Liver (tissue), 9 donors: ENCODE measurements around the gene MIPEP. TPM values are rescaled to one million over a fixed set of nuclear protein-coding genes. Genes with fewer than 3 reads are reported as not detected.

Experiments
- DNase-seq: peaks from one replicate; pipeline ENCODE4 v3.0.0-alpha.2; 2017; ENCODE audit warnings: low spot score
- H3K27ac ChIP-seq, 2 donors: one replicate each; pipeline ENCODE4 v1.7.0; 2013; ENCODE audit warnings: inconsistent platforms in 2 of 2, low read length in 2 of 2, control low read depth in 1 of 2, low read depth in 1 of 2, mild to moderate bottlenecking in 1 of 2
- H3K27me3 ChIP-seq, 4 donors: one replicate each; pipeline versions ENCODE4 v1.6.1 to v1.7.0; 2013; ENCODE audit warnings: low read length in 3 of 4, inconsistent platforms in 1 of 4, mild to moderate bottlenecking in 1 of 4, moderate library complexity in 1 of 4; ENCODE audit not compliant: control insufficient read depth in 4 of 4, insufficient read depth in 4 of 4
- H3K36me3 ChIP-seq, 4 donors: one replicate each; pipeline versions ENCODE4 v1.6.1 to v1.7.0; 2013; ENCODE audit warnings: low read length in 3 of 4, mild to moderate bottlenecking in 3 of 4, low read depth in 1 of 4, moderate library complexity in 1 of 4; ENCODE audit not compliant: control insufficient read depth in 4 of 4, insufficient read depth in 3 of 4
- H3K4me1 ChIP-seq, 4 donors: one replicate each; pipeline versions ENCODE4 v1.6.1 to v1.7.0; 2013; ENCODE audit warnings: low read length in 3 of 4, mild to moderate bottlenecking in 3 of 4, moderate library complexity in 1 of 4; ENCODE audit not compliant: control insufficient read depth in 4 of 4, insufficient read depth in 4 of 4
- H3K4me3 ChIP-seq, 3 donors: one replicate each; pipeline versions ENCODE4 v1.6.1 to v1.7.0; 2013; ENCODE audit warnings: low read length in 3 of 3, control low read depth in 1 of 3, low read depth in 1 of 3, mild to moderate bottlenecking in 1 of 3
- H3K9ac ChIP-seq, 2 donors: one replicate each; pipeline ENCODE4 v1.7.0; 2013; ENCODE audit warnings: low read length in 2 of 2, mild to moderate bottlenecking in 2 of 2, moderate library complexity in 2 of 2, control low read depth in 1 of 2, low read depth in 1 of 2
- H3K9me3 ChIP-seq, 4 donors: one replicate each; pipeline versions ENCODE4 v1.6.1 to v1.7.0; 2013; ENCODE audit warnings: low read length in 3 of 4; ENCODE audit not compliant: control insufficient read depth in 4 of 4
- ATF3 ChIP-seq: IDR thresholded peaks from 2 replicates; pipeline ENCODE4 v1.6.1; 2016; ENCODE audit warnings: antibody characterized with exemption
- CTCF ChIP-seq: fragments of 150-350 bp; IDR thresholded peaks from 2 replicates; pipeline ENCODE4 v1.5.1; 2017; ENCODE audit warnings: improper control_type of control experiment, low read depth, low read length; ENCODE audit not compliant: missing input control
- EGR1 ChIP-seq, 2 donors: IDR thresholded peaks; 2 replicates each; pipeline ENCODE4 v1.6.1; 2016 to 2018; ENCODE audit warnings: antibody characterized with exemption in 2 of 2, low read depth in 2 of 2
- FOXA1 ChIP-seq: IDR thresholded peaks from 2 replicates; pipeline ENCODE4 v1.6.1; 2016; ENCODE audit warnings: antibody characterized with exemption
- FOXA2 ChIP-seq: IDR thresholded peaks from 2 replicates; pipeline ENCODE4 v1.6.1; 2016; ENCODE audit warnings: antibody characterized with exemption
- GABPA ChIP-seq, 2 donors: IDR thresholded peaks in 1 of 2; conservative IDR thresholded peaks in 1 of 2; 2 replicates each; pipeline ENCODE4 v1.6.1; 2016; ENCODE audit warnings: antibody characterized with exemption in 2 of 2, mild to moderate bottlenecking in 1 of 2, moderate library complexity in 1 of 2
- HNF4G ChIP-seq: IDR thresholded peaks from 2 replicates; pipeline ENCODE4 v1.6.1; 2016; ENCODE audit warnings: antibody characterized with exemption
- JUND ChIP-seq, 2 donors: IDR thresholded peaks; 2 replicates each; pipeline ENCODE4 v1.6.1; 2016; ENCODE audit warnings: antibody characterized with exemption in 2 of 2
- MAX ChIP-seq: IDR thresholded peaks from 2 replicates; pipeline ENCODE4 v1.6.1; 2016; ENCODE audit warnings: antibody characterized with exemption
- NR2F2 ChIP-seq: IDR thresholded peaks from 2 replicates; pipeline ENCODE4 v1.6.1; 2016; ENCODE audit warnings: antibody characterized with exemption
- RAD21 ChIP-seq, 2 donors: IDR thresholded peaks; 2 replicates each; pipeline ENCODE4 v1.6.1; 2016; ENCODE audit warnings: antibody characterized with exemption in 2 of 2, mild to moderate bottlenecking in 2 of 2
- REST ChIP-seq: IDR thresholded peaks from 2 replicates; pipeline ENCODE4 v1.6.1; 2016; ENCODE audit warnings: antibody characterized with exemption, mild to moderate bottlenecking
- RXRA ChIP-seq, 2 donors: IDR thresholded peaks; 2 replicates each; pipeline ENCODE4 v1.6.1; 2017 to 2018; ENCODE audit warnings: antibody characterized with exemption in 2 of 2, mild to moderate bottlenecking in 1 of 2
- SP1 ChIP-seq: IDR thresholded peaks from 2 replicates; pipeline ENCODE4 v1.6.1; 2018; ENCODE audit warnings: antibody characterized with exemption, mild to moderate bottlenecking
- TAF1 ChIP-seq: conservative IDR thresholded peaks from 2 replicates; pipeline ENCODE4 v1.6.1; 2016; ENCODE audit warnings: antibody characterized with exemption, mild to moderate bottlenecking
- YY1 ChIP-seq: IDR thresholded peaks from 2 replicates; pipeline ENCODE4 v1.6.1; 2016; ENCODE audit warnings: antibody characterized with exemption, mild to moderate bottlenecking
- WGBS: extraction: QIAGEN DNeasy Blood & Tissue Kit; methylation state at CpG from one replicate; pipeline ENCODE4 v1.1.7; 2013; 5-methylcytosine and 5-hydroxymethylcytosine counted together
- polyA plus RNA-seq, 2 donors: library from polyadenylated mRNA; stranded (reverse) in 1 of 2; unstranded in 1 of 2; fragments of 200-250 nt in 1 of 2; fragments of >200 nt in 1 of 2; fragmentation: Nextera tagmentation in 1 of 2; extraction: Ambion mirVana in 1 of 2; gene quantifications; one replicate each; pipeline versions ENCODE4 v1.2.1 to v1.2.3, GENCODE V29; 2013 to 2015
- total RNA-seq, 2 donors: library from RNA; depleted of rRNA; stranded (reverse); fragments of >200 nt; gene quantifications; one replicate each; pipeline ENCODE4 v1.2.3, GENCODE V29; 2014
- donor health status: healthy.
- donor health status: healthy.
- donor health status: healthy.
- donor health status: healthy.
- donor health status: healthy.

The MIPEP gene
- total and polyA plus RNA-seq, 4 donors: 7.4 to 11.7 (median 10.2) TPM

GRCh38 chr13:23770973-23771372 is 118.2 kb downstream of the MIPEP start:
- Histone ChIP-seq H3K9me3 (no peaks in the 10 kb centered on the region), H3K36me3 (no peaks in the 10 kb centered on the region), H3K4me3 (no peak overlapping the region), H3K27ac (no peak overlapping the region), H3K9ac (no peak overlapping the region), H3K27me3 (no peaks in the 10 kb centered on the region), H3K4me1 (no peaks in the 10 kb centered on the region)
- WGBS: 93% methylated on average over 4 of the region's 4 CpGs
- no peak for DNase-seq
- TF ChIP-seq NR2F2 (no peak), JUND (IDR thresholded peaks at IDR 0.05) (no peak), MAX (no peak), CTCF (no peak), TAF1 (no peak), YY1 (no peak), FOXA1 (no peak), ATF3 (no peak), GABPA (IDR thresholded peaks at IDR 0.05 in 1 of 2, conservative IDR thresholded peaks at IDR 0.05 in 1 of 2) (no peak)

DNA sequence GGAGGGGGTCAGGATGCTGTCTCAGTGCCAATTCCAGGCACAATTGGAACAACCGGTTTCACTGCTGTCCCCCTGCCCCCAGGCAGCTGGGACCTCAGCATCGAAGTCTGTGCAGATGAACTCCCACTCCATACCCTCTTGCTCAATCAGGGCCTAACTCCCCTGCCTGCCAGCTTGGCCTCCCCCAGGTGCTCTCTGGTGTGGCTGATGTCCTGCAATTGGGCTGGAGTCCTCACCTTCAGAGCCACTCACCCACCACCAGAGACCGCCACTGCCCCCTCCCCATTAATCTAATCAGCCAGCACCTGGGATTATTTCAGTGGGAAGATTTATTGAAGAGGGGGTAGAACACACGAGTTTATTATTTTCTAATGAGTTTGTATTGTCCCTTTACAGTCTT is 118.8 kb downstream of the MIPEP start:
- no peaks in the 10 kb centered on the region for H3K4me1 ChIP-seq
- no peaks in the 10 kb centered on the region for H3K9me3 ChIP-seq
- no peak for DNase-seq
- TF ChIP-seq FOXA1 (no peak), FOXA2 (no peak), CTCF (no peak), YY1 (no peak), MAX (no peak), ATF3 (no peak), GABPA (IDR thresholded peaks at IDR 0.05 in 1 of 2, conservative IDR thresholded peaks at IDR 0.05 in 1 of 2) (no peak), EGR1 (IDR thresholded peaks at IDR 0.05; ENCODE audit: low read depth in 2 of 2) (no peak), HNF4G (no peak), JUND (IDR thresholded peaks at IDR 0.05) (no peak), SP1 (no peak), REST (no peak), RXRA (IDR thresholded peaks at IDR 0.05) (no peak), TAF1 (no peak), RAD21 (IDR thresholded peaks at IDR 0.05) (no peak), NR2F2 (no peak)
- no peaks in the 10 kb centered on the region for H3K36me3 ChIP-seq
- H3K9ac ChIP-seq: no peak overlapping the region
- H3K27me3 ChIP-seq: no peaks in the 10 kb centered on the region
- no peak overlapping the region for H3K4me3 ChIP-seq
- 95% methylated on average over 4 of the region's 4 CpGs for WGBS
- no peak overlapping the region for H3K27ac ChIP-seq
